ENCODE measurements around the gene KCNAB1.

- TF ChIP-seq EZH2 (IDR thresholded peaks at IDR 0.05; ENCODE audit: borderline replicate concordance), result no peak
- TF ChIP-seq CTCF (IDR thresholded peaks at IDR 0.05; ENCODE audit: poor library complexity), result no peak
Measured at GRCh38 chr3:156349111-156349510, 228.7 kb downstream of the KCNAB1 start.

Data from hepatocyte (in vitro differentiated cells).